HCT116 (cell line): ENCODE measurements around the gene TMEM178B.

Source experiments
- CBX3 ChIP-seq: IDR thresholded peaks from 2 replicates; pipeline ENCODE4 v1.6.1; 2012; ENCODE audit warnings: low read depth
- CEBPB ChIP-seq: IDR thresholded peaks from 2 replicates; pipeline ENCODE4 v1.6.1; 2012; ENCODE audit warnings: low read depth
- CTCF ChIP-seq, 3 experiments: fragments of 200-600 bp in 1 of 3; sonication (generic) in 1 of 3; IDR thresholded peaks in 2 of 3; conservative IDR thresholded peaks in 1 of 3; 2 replicates each; pipeline ENCODE4 v1.5.1; 2012 to 2017; ENCODE audit warnings: low read depth in 2 of 3, low read length in 2 of 3, antibody characterized with exemption in 1 of 3, borderline replicate concordance in 1 of 3, control low read depth in 1 of 3, mild to moderate bottlenecking in 1 of 3, mixed read lengths in 1 of 3, mixed run types in 1 of 3, moderate library complexity in 1 of 3; ENCODE audit not compliant: insufficient read depth in 1 of 3
- EZH2 ChIP-seq: fragments of 200-600 bp; sonication (generic); IDR thresholded peaks from 2 replicates; pipeline ENCODE4 v1.6.1; 2017; ENCODE audit warnings: antibody characterized with exemption, mixed run types
- POLR2A ChIP-seq: IDR thresholded peaks from 2 replicates; pipeline ENCODE4 v1.7.0; 2011; ENCODE audit warnings: borderline replicate concordance; ENCODE audit not compliant: insufficient read depth, insufficient read length; ENCODE audit errors: extremely low read depth
- POLR2AphosphoS5 ChIP-seq: IDR thresholded peaks from 2 replicates; pipeline ENCODE4 v1.6.1; 2011; ENCODE audit warnings: mild to moderate bottlenecking, low read depth, low read length, moderate library complexity
- RAD21 ChIP-seq: IDR thresholded peaks from 2 replicates; pipeline ENCODE4 v1.6.1; 2012; ENCODE audit warnings: low read depth, mild to moderate bottlenecking
- SIN3A ChIP-seq: IDR thresholded peaks from 2 replicates; pipeline ENCODE4 v1.6.1; 2012; ENCODE audit warnings: low read depth
- SRF ChIP-seq: IDR thresholded peaks from 2 replicates; pipeline ENCODE4 v1.6.1; 2012; ENCODE audit warnings: low read depth
- YY1 ChIP-seq: IDR thresholded peaks from 2 replicates; pipeline ENCODE4 v1.6.1; 2011; ENCODE audit warnings: low read length, low read depth, moderate library complexity, mild to moderate bottlenecking; ENCODE audit not compliant: insufficient replicate concordance; ENCODE audit errors: extremely low read depth
- ZBTB33 ChIP-seq: IDR thresholded peaks from 2 replicates; pipeline ENCODE4 v1.6.1; 2011; ENCODE audit warnings: mild to moderate bottlenecking, low read length, moderate library complexity; ENCODE audit not compliant: insufficient replicate concordance; ENCODE audit errors: extremely low read depth
- ZNF274 ChIP-seq: fragments of 200-500 bp; sonication (Bioruptor generic); IDR thresholded peaks from 2 replicates; pipeline ENCODE4 v1.6.1; 2014; ENCODE audit warnings: mild to moderate bottlenecking, low read depth, low read length, inconsistent platforms

- no peak for TF ChIP-seq ZBTB33
- TF ChIP-seq ZNF274, result no peak
- TF ChIP-seq EZH2, result no peak
- TF ChIP-seq RAD21, result no peak
- TF ChIP-seq CTCF (IDR thresholded peaks at IDR 0.05 in 2 of 3, conservative IDR thresholded peaks at IDR 0.05 in 1 of 3; ENCODE audit: borderline replicate concordance in 1 of 3, insufficient read depth in 1 of 3, low read depth in 2 of 3, low read length in 2 of 3), result no peak
- no peak for TF ChIP-seq CEBPB
- TF ChIP-seq POLR2A, result no peak
- no peak for TF ChIP-seq CBX3
- no peak for TF ChIP-seq SRF
- TF ChIP-seq POLR2AphosphoS5, result no peak
- TF ChIP-seq SIN3A, result no peak
- TF ChIP-seq YY1, result no peak
Observed at GRCh38 chr7:141359262-141359661, 285.4 kb downstream of the TMEM178B start.
